GOT3 (cell line): Measurements from ENCODE around the gene ATP5F1E.
"Not testable (repeated sequence)": the region's sequence is repeated elsewhere in the genome, so short reads cannot be mapped to it uniquely, and the experiment has no call there.

ENCODE experiments used
- DNase-seq: peaks from one replicate; lab custom pipeline; 2025; ENCODE audit warnings: mixed read lengths; lab: John Stamatoyannopoulos, UW

Gene ATP5F1E

GRCh38 chr20:59042796-59043631 lies 10.9 kb upstream of the ATP5F1E start:
- DNase-seq, result peak; percentile 91

- DNase-seq, result no peak
Observed at GRCh38 chr20:59042151-59042795, 10.1 kb upstream of the ATP5F1E start, which contains the start of gene PRELID3B. Gene PRELID3B, minus strand, starts transcription at chr20:59042786. Its CDS starts 56 bp downstream, at chr20:59042730.

GRCh38 chr20:59041487-59041886 lies 9.4 kb upstream of the ATP5F1E start:
- DNase-seq, result not testable (repeated sequence)

GRCh38 chr20:59040667-59041066 lies 8.5 kb upstream of the ATP5F1E start:
- DNase-seq, result no peak

GRCh38 chr20:59039233-59039632 lies 7.1 kb upstream of the ATP5F1E start:
- no peak for DNase-seq

- no peak for DNase-seq
Observed at GRCh38 chr20:59037386-59037785, 5.3 kb upstream of the ATP5F1E start.

- DNase-seq, result no peak
Observed at GRCh38 chr20:59035381-59035780, 3.2 kb upstream of the ATP5F1E start.

- DNase-seq, result no peak
Observed at GRCh38 chr20:59033616-59034165, 1.6 kb upstream of the ATP5F1E start.

- no peak for DNase-seq
Observed at GRCh38 chr20:59033093-59033492, 958 bp upstream of the ATP5F1E start.

GRCh38 chr20:59032713-59033059 lies 551 bp upstream of the ATP5F1E start:
- no peak for DNase-seq

- DNase-seq, result no peak
Observed at GRCh38 chr20:59031564-59032022, 542 bp downstream of the ATP5F1E start.

- DNase-seq, result no peak
Observed at GRCh38 chr20:59030911-59031563, 1.1 kb downstream of the ATP5F1E start.

GRCh38 chr20:59028812-59029211 lies 3.3 kb downstream of the ATP5F1E start:
- no peak for DNase-seq

- DNase-seq, result no peak
Observed at GRCh38 chr20:59027741-59028320, 4.3 kb downstream of the ATP5F1E start.

- no peak for DNase-seq
Observed at GRCh38 chr20:59026904-59027740, 5.0 kb downstream of the ATP5F1E start.

GRCh38 chr20:59025511-59025910 lies 6.6 kb downstream of the ATP5F1E start:
- no peak for DNase-seq

- no peak for DNase-seq
Observed at GRCh38 chr20:59025086-59025485, 7.0 kb downstream of the ATP5F1E start.

- DNase-seq, result no peak
Observed at GRCh38 chr20:59024111-59024530, 8.0 kb downstream of the ATP5F1E start.

GRCh38 chr20:59023616-59024015 lies 8.5 kb downstream of the ATP5F1E start:
- DNase-seq, result no peak

GRCh38 chr20:59022754-59023153 lies 9.4 kb downstream of the ATP5F1E start:
- DNase-seq, result no peak

GRCh38 chr20:59020938-59021551 lies 11.1 kb downstream of the ATP5F1E start:
- DNase-seq, result no peak
